ENCODE results near the gene SUV39H1.

The SUV39H1 gene

DNA sequence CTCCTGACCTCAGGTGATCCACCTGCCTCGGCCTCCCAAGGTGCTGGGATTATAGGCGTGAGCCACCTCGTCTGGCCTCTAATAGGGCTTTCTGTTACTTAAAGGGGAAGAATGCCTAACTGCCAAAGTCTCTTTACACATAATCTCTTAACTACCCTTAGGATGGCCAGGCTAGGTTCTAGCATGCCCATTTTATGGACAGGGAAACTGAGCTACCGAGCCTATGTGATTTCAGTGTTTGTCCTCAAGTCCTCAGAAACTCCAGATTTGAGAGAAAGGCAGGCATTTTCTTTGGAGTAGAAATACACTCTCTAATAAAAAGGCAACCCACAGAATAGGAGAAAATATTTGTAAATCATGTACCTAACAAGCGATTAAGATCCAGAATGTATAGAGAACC lies 52.6 kb downstream of the SUV39H1 start:
- no peak overlapping the region for H3K4me2 ChIP-seq (ENCODE audit: low read length, poor library complexity, severe bottlenecking)

DNA sequence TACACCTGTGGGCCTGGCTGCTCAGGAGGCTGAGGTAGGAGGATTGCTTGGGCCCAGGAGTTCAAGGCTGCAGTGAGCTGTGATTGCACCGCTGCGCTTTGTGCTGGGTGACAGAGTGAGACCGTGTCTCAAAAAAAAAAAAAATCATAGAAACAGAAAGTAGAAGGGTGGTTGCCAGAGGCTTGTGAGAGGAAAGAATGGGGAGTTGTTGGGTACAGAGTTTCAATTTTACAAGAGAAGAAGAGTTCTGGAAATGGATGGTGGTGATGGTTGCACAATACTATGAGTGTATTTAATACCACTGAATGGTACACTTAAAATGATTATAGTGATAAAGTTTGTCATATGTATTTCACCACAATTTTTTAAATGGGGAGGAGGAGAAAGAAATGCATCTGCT lies 54.8 kb downstream of the SUV39H1 start:
- no peak overlapping the region for H3K4me3 ChIP-seq (ENCODE audit: insufficient read depth in 1 of 2, low read depth in 1 of 2, low read length in 2 of 2)
- no peak overlapping the region for H3K27ac ChIP-seq (ENCODE audit: low read length, poor library complexity, severe bottlenecking)
- H3K9me3 ChIP-seq (ENCODE audit: control insufficient read depth, low read length), result no peaks in the 10 kb centered on the region
- no peak overlapping the region for H3K14ac ChIP-seq (ENCODE audit: low read length in 2 of 2)
- DNase-seq, result no peak
- H2BK5ac ChIP-seq (ENCODE audit: low read depth, low read length, poor library complexity, severe bottlenecking), result no peak overlapping the region
- no peak overlapping the region for H4K8ac ChIP-seq (ENCODE audit: low read length)
- H2AK5ac ChIP-seq (ENCODE audit: low read length, severe bottlenecking), result no peak overlapping the region
- H3K27me3 ChIP-seq (ENCODE audit: control insufficient read depth in 1 of 2, insufficient read depth in 1 of 2, low read length in 2 of 2), result peaks cover 0 to 47% of the 10 kb centered on the region in 2 experiments
- WGBS, result 59% methylated on average over 3 of the region's 3 CpGs
- no peak overlapping the region for H3K4ac ChIP-seq (ENCODE audit: low read depth in 1 of 2, low read length in 2 of 2)
- no peak overlapping the region for H2BK120ac ChIP-seq (ENCODE audit: low read depth, low read length)
- H3K18ac ChIP-seq (ENCODE audit: low read depth in 1 of 2, low read length in 2 of 2), result no peak overlapping the region
- H3K4me2 ChIP-seq (ENCODE audit: low read length, poor library complexity, severe bottlenecking), result no peak overlapping the region
- H2BK15ac ChIP-seq (ENCODE audit: low read depth, poor library complexity, severe bottlenecking), result no peak overlapping the region
- H3K36me3 ChIP-seq (ENCODE audit: control insufficient read depth in 1 of 2, insufficient read depth in 2 of 2, low read depth in 1 of 2, low read length in 2 of 2), result no peaks in the 10 kb centered on the region
- no peaks in the 10 kb centered on the region for H3K79me1 ChIP-seq (replicated peaks; ENCODE audit: low read length, poor library complexity, severe bottlenecking)
- H3K4me1 ChIP-seq (ENCODE audit: control insufficient read depth, insufficient read depth, low read depth, low read length), result no peaks in the 10 kb centered on the region
- no peak overlapping the region for H3K9ac ChIP-seq (ENCODE audit: low read length)
- no peak overlapping the region for H3K23ac ChIP-seq (ENCODE audit: low read length in 2 of 2)
- no peak overlapping the region for H4K91ac ChIP-seq (ENCODE audit: low read length)
- H2BK12ac ChIP-seq (ENCODE audit: low read length in 2 of 2), result no peak overlapping the region
- no peak overlapping the region for H2AFZ ChIP-seq (ENCODE audit: low read depth, low read length)

More for the DNA sequence above, 52.6 kb downstream of the SUV39H1 start:
- Histone ChIP-seq H4K91ac (ENCODE audit: low read length) (no peak overlapping the region), H3K36me3 (ENCODE audit: control insufficient read depth in 1 of 2, insufficient read depth in 2 of 2, low read depth in 1 of 2, low read length in 2 of 2) (no peaks in the 10 kb centered on the region), H3K9ac (ENCODE audit: low read length) (no peak overlapping the region), H4K8ac (ENCODE audit: low read length) (no peak overlapping the region), H3K27ac (ENCODE audit: low read length, poor library complexity, severe bottlenecking) (no peak overlapping the region), H2BK12ac (ENCODE audit: low read length in 2 of 2) (no peak overlapping the region), H3K79me1 (replicated peaks; ENCODE audit: low read length, poor library complexity, severe bottlenecking) (no peaks in the 10 kb centered on the region), H3K4me1 (ENCODE audit: control insufficient read depth, insufficient read depth, low read depth, low read length) (no peaks in the 10 kb centered on the region), H3K23ac (ENCODE audit: low read length in 2 of 2) (no peak overlapping the region), H2AK5ac (ENCODE audit: low read length, severe bottlenecking) (no peak overlapping the region), H3K4me3 (ENCODE audit: insufficient read depth in 1 of 2, low read depth in 1 of 2, low read length in 2 of 2) (no peak overlapping the region), H3K27me3 (ENCODE audit: control insufficient read depth in 1 of 2, insufficient read depth in 1 of 2, low read length in 2 of 2) (peaks cover 0 to 34% of the 10 kb centered on the region in 2 experiments), H3K18ac (ENCODE audit: low read depth in 1 of 2, low read length in 2 of 2) (no peak overlapping the region), H3K4ac (ENCODE audit: low read depth in 1 of 2, low read length in 2 of 2) (no peak overlapping the region), H2BK15ac (ENCODE audit: low read depth, poor library complexity, severe bottlenecking) (no peak overlapping the region), H2BK5ac (ENCODE audit: low read depth, low read length, poor library complexity, severe bottlenecking) (no peak overlapping the region), H3K14ac (ENCODE audit: low read length in 2 of 2) (no peak overlapping the region), H2AFZ (ENCODE audit: low read depth, low read length) (no peak overlapping the region), H3K9me3 (ENCODE audit: control insufficient read depth, low read length) (no peaks in the 10 kb centered on the region), H2BK120ac (ENCODE audit: low read depth, low read length) (no peak overlapping the region)
- DNase-seq, result no peak
- WGBS, result 83% methylated on average over 1 of the region's 5 CpGs

DNA sequence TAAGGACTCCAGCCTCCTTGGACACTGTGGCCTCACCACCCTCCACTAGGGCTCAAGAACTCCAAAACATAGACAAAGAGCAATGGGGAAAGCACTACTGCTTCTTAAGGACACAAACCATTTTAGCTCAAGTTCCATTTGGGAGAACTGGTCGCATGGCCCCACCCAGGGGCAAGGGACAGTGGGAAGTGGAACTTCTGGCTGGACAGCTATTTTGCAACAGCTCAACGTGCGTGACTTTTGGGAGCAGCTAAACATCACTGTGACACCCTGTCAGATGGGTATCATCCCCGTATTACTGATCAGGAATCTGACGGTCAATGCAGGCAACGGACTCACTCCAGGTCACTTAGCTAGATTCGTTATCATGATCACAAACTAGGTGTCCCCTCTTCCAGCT lies 56.0 kb downstream of the SUV39H1 start:
- WGBS, result 87% methylated on average over 7 of the region's 7 CpGs
- Histone ChIP-seq H3K9me3 (ENCODE audit: control insufficient read depth, low read length) (no peaks in the 10 kb centered on the region), H2BK15ac (ENCODE audit: low read depth, poor library complexity, severe bottlenecking) (no peak overlapping the region), H3K4ac (ENCODE audit: low read depth in 1 of 2, low read length in 2 of 2) (no peak overlapping the region), H3K4me3 (ENCODE audit: insufficient read depth in 1 of 2, low read depth in 1 of 2, low read length in 2 of 2) (no peak overlapping the region), H2BK5ac (ENCODE audit: low read depth, low read length, poor library complexity, severe bottlenecking) (no peak overlapping the region), H3K79me1 (replicated peaks; ENCODE audit: low read length, poor library complexity, severe bottlenecking) (no peaks in the 10 kb centered on the region), H3K14ac (ENCODE audit: low read length in 2 of 2) (no peak overlapping the region), H2BK120ac (ENCODE audit: low read depth, low read length) (no peak overlapping the region), H2BK12ac (ENCODE audit: low read length in 2 of 2) (no peak overlapping the region), H3K4me1 (ENCODE audit: control insufficient read depth, insufficient read depth, low read depth, low read length) (no peaks in the 10 kb centered on the region), H2AFZ (ENCODE audit: low read depth, low read length) (no peak overlapping the region), H4K8ac (ENCODE audit: low read length) (no peak overlapping the region), H3K9ac (ENCODE audit: low read length) (no peak overlapping the region), H3K27me3 (ENCODE audit: control insufficient read depth in 1 of 2, insufficient read depth in 1 of 2, low read length in 2 of 2) (peaks cover 0 to 45% of the 10 kb centered on the region in 2 experiments), H3K4me2 (ENCODE audit: low read length, poor library complexity, severe bottlenecking) (no peak overlapping the region), H3K23ac (ENCODE audit: low read length in 2 of 2) (no peak overlapping the region), H4K91ac (ENCODE audit: low read length) (no peak overlapping the region), H3K36me3 (ENCODE audit: control insufficient read depth in 1 of 2, insufficient read depth in 2 of 2, low read depth in 1 of 2, low read length in 2 of 2) (no peaks in the 10 kb centered on the region), H3K18ac (ENCODE audit: low read depth in 1 of 2, low read length in 2 of 2) (no peak overlapping the region), H2AK5ac (ENCODE audit: low read length, severe bottlenecking) (no peak overlapping the region), H3K27ac (ENCODE audit: low read length, poor library complexity, severe bottlenecking) (no peak overlapping the region)
- no peak for DNase-seq

DNA sequence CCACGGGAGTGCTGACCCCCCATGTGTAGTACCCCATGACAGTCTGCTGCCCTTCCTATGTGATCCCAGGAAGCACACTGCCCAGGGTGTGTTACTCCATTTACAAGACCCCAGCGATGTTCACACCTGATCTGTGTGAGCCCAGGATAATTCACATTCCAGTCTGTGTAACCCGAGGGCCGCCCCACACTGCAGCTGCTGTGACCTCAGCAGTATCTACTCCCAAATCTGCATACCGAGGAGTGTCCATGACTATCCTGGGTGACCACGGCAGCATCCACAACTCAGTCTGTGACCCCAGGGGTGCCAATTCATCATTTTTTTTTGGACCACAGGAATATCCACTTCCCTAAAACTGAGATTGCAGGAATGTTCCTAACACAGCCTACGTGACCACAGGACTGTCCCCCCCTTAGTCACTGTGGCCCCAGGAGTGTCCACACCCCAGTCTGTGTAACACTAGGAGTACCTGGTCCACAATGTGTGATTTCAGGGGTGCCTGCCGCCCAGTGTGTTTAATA lies 57.2 kb downstream of the SUV39H1 start:
- no peak overlapping the region for H3K18ac ChIP-seq (ENCODE audit: low read depth in 1 of 2, low read length in 2 of 2)

More for the DNA sequence above, 57.2 kb downstream of the SUV39H1 start:
- H2BK15ac ChIP-seq (ENCODE audit: low read depth, poor library complexity, severe bottlenecking), result no peak overlapping the region
- peaks cover 0 to 52% of the 10 kb centered on the region in 2 experiments for H3K27me3 ChIP-seq (ENCODE audit: control insufficient read depth in 1 of 2, insufficient read depth in 1 of 2, low read length in 2 of 2)
- no peak overlapping the region for H3K4ac ChIP-seq (ENCODE audit: low read depth in 1 of 2, low read length in 2 of 2)
- 85% methylated on average over 7 of the region's 8 CpGs for WGBS
- no peak overlapping the region for H3K9ac ChIP-seq (ENCODE audit: low read length)
- H2AFZ ChIP-seq (ENCODE audit: low read depth, low read length), result no peak overlapping the region
- H3K36me3 ChIP-seq (ENCODE audit: control insufficient read depth in 1 of 2, insufficient read depth in 2 of 2, low read depth in 1 of 2, low read length in 2 of 2), result no peaks in the 10 kb centered on the region
- H3K79me1 ChIP-seq (replicated peaks; ENCODE audit: low read length, poor library complexity, severe bottlenecking), result no peaks in the 10 kb centered on the region
- no peak overlapping the region for H4K91ac ChIP-seq (ENCODE audit: low read length)
- DNase-seq, result no peak
- H3K4me3 ChIP-seq (ENCODE audit: insufficient read depth in 1 of 2, low read depth in 1 of 2, low read length in 2 of 2), result no peak overlapping the region
- no peaks in the 10 kb centered on the region for H3K9me3 ChIP-seq (ENCODE audit: control insufficient read depth, low read length)
- no peak overlapping the region for H2AK5ac ChIP-seq (ENCODE audit: low read length, severe bottlenecking)
- no peak overlapping the region for H2BK5ac ChIP-seq (ENCODE audit: low read depth, low read length, poor library complexity, severe bottlenecking)
- no peak overlapping the region for H4K8ac ChIP-seq (ENCODE audit: low read length)
- H3K4me1 ChIP-seq (ENCODE audit: control insufficient read depth, insufficient read depth, low read depth, low read length), result no peaks in the 10 kb centered on the region
- no peak overlapping the region for H3K4me2 ChIP-seq (ENCODE audit: low read length, poor library complexity, severe bottlenecking)
- H3K14ac ChIP-seq (ENCODE audit: low read length in 2 of 2), result no peak overlapping the region
- no peak overlapping the region for H2BK12ac ChIP-seq (ENCODE audit: low read length in 2 of 2)
- no peak overlapping the region for H2BK120ac ChIP-seq (ENCODE audit: low read depth, low read length)
- no peak overlapping the region for H3K27ac ChIP-seq (ENCODE audit: low read length, poor library complexity, severe bottlenecking)
- no peak overlapping the region for H3K23ac ChIP-seq (ENCODE audit: low read length in 2 of 2)
